Measurements from ENCODE around the gene GRB7.

DNA sequence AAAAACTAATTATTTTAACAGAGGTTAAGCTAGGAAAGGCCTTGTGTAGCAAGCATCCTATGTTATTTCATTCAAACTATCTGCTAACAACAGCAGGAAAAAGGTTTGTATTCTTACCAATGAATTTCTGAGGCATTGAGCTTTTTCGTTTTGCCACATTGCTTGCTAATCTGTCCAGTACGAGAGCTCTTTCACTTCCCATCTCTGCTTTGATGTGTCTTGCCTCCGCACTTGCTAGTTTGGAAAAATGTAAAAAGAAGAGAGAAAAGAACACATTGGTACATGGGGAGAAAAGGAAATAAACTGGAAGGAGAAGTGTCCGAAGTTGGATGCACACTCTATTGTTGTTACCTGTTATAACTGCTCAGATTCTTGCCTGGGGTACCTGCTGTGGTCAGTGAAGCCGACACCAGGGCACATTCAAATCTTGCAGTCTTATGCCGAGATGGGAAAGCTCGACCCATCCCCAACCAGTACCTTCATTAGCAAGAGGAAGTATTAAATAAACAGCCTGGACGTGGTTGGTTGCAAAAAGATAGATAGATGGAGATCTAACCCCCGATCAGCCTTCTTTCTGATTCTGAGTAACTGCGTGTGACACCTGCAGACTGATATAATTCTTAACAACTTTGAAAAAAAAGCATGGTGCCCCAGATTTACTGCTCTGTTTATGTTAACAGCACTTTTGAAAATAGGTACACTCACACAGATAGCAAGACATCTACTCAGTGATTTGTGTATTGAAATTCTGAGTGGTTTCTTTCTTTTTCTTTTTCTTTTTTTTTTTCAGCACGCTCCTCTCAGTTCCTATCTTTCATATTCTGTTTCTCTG is 40.0 kb downstream of the GRB7 start:
- TF ChIP-seq, protein P1, sequence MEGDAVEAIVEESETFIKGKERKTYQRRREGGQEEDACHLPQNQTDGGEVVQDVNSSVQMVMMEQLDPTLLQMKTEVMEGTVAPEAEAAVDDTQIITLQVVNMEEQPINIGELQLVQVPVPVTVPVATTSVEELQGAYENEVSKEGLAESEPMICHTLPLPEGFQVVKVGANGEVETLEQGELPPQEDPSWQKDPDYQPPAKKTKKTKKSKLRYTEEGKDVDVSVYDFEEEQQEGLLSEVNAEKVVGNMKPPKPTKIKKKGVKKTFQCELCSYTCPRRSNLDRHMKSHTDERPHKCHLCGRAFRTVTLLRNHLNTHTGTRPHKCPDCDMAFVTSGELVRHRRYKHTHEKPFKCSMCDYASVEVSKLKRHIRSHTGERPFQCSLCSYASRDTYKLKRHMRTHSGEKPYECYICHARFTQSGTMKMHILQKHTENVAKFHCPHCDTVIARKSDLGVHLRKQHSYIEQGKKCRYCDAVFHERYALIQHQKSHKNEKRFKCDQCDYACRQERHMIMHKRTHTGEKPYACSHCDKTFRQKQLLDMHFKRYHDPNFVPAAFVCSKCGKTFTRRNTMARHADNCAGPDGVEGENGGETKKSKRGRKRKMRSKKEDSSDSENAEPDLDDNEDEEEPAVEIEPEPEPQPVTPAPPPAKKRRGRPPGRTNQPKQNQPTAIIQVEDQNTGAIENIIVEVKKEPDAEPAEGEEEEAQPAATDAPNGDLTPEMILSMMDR (IDR thresholded peaks at IDR 0.05 in 8 of 11, conservative IDR thresholded peaks at IDR 0.05 in 3 of 11) = no peak
- TF ChIP-seq POLR2A (IDR thresholded peaks at IDR 0.05) = no peak
- TF ChIP-seq POLR2AphosphoS5 (IDR thresholded peaks at IDR 0.05) = peak in 1 of 3 donors; percentile 64

Data from spleen (tissue), 7 donors.